T-helper 2 cell treated with Interferon-gamma antibody and Interleukin-4, amounts not matched to agents 5 μg/mL and 100 μg/mL, for 36 hours (primary cell): ENCODE data around the gene SPATA31C1.
"Not testable (repeated sequence)": the region's sequence is repeated elsewhere in the genome, so short reads cannot be mapped to it uniquely, and the experiment has no call there.

Source experiments
- DNase-seq: peaks from one replicate; pipeline ENCODE4 v3.0.0; 2021; ENCODE audit warnings: low spot score
- H3K27ac Mint-ChIP-seq: one replicate; pipeline ENCODE4 v1.8.0; 2021; ENCODE audit warnings: mild to moderate bottlenecking, mixed read lengths
- H3K27me3 Mint-ChIP-seq: one replicate; pipeline ENCODE4 v1.8.0; 2021; ENCODE audit warnings: low read depth, mixed read lengths
- H3K36me3 Mint-ChIP-seq: one replicate; pipeline ENCODE4 v1.8.0; 2021; ENCODE audit warnings: low read depth, mixed read lengths
- H3K4me1 Mint-ChIP-seq: one replicate; pipeline ENCODE4 v1.8.0; 2021; ENCODE audit warnings: low read depth, mixed read lengths
- H3K4me3 Mint-ChIP-seq: one replicate; pipeline ENCODE4 v1.8.0; 2022; ENCODE audit warnings: mild to moderate bottlenecking, moderate library complexity, mixed read lengths
- H3K9me3 Mint-ChIP-seq: one replicate; pipeline ENCODE4 v1.8.0; 2021; ENCODE audit warnings: mixed read lengths

The SPATA31C1 gene

GRCh38 chr9:87937918-87938317 lies 20.2 kb downstream of the SPATA31C1 start:
- H3K4me3 Mint-ChIP-seq, DNase-seq, H3K27ac Mint-ChIP-seq, H3K36me3 Mint-ChIP-seq, H3K4me1 Mint-ChIP-seq, H3K27me3 Mint-ChIP-seq, H3K9me3 Mint-ChIP-seq: not testable (repeated sequence)

- not testable (repeated sequence) for H3K36me3 Mint-ChIP-seq, H3K27me3 Mint-ChIP-seq, H3K4me1 Mint-ChIP-seq, H3K9me3 Mint-ChIP-seq, H3K27ac Mint-ChIP-seq, DNase-seq, H3K4me3 Mint-ChIP-seq
Measured at GRCh38 chr9:87938336-87938735, 20.6 kb downstream of the SPATA31C1 start.

DNA sequence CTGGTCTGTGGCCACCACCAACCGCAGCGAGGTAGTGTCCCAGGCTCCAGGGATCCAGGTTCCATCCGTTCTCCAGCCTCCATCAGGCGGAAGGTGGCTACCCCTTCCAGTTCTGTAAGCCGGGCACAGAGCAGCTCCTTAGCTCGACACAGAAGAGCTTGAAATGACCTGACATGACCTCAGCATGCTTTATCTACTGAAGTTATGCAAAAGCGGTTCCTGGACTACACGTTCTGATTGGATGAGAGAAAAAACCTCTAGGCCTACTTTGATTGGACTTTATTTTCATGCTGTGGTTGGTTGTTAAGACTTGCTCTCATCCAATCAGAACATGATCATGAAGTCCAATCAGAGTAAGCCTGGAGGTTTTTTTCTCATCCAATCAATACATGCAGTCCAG lies 21.3 kb downstream of the SPATA31C1 start:
- H3K4me1 Mint-ChIP-seq, H3K36me3 Mint-ChIP-seq, H3K9me3 Mint-ChIP-seq, H3K27ac Mint-ChIP-seq, H3K4me3 Mint-ChIP-seq, DNase-seq: not testable (repeated sequence)
- H3K27me3 Mint-ChIP-seq: peaks cover 13% of the 10 kb centered on the region

DNA sequence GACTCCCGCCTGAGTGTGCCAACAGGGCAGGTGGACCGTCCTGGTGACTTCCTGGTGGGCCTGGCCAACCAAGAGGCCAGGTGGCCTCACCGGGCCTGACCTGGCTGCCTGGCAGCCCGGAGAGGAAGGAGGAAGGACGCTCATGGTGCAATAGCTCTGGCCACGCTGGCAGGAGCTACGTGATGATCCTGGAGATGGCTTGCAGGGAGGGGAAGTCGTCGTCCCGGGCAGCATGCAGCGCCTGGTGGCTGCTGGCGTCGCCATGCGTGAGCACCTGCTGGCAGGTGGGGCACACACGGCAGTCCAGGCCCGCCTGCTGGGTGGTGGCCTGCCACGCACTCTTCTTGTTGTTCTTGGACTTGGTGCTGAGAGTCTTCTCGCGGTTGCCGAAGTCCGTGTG lies 26.3 kb downstream of the SPATA31C1 start:
- H3K4me1 Mint-ChIP-seq: no peaks in the 10 kb centered on the region
- no peak overlapping the region for H3K27ac Mint-ChIP-seq
- H3K36me3 Mint-ChIP-seq: no peaks in the 10 kb centered on the region
- no peaks in the 10 kb centered on the region for H3K9me3 Mint-ChIP-seq
- H3K4me3 Mint-ChIP-seq: no peak overlapping the region
- H3K27me3 Mint-ChIP-seq: peaks cover 31% of the 10 kb centered on the region
- DNase-seq: no peak

- H3K4me3 Mint-ChIP-seq: no peak overlapping the region
- peaks cover 32% of the 10 kb centered on the region for H3K27me3 Mint-ChIP-seq
- no peak overlapping the region for H3K27ac Mint-ChIP-seq
- H3K4me1 Mint-ChIP-seq: no peaks in the 10 kb centered on the region
- no peak for DNase-seq
- H3K9me3 Mint-ChIP-seq: no peaks in the 10 kb centered on the region
- H3K36me3 Mint-ChIP-seq: no peaks in the 10 kb centered on the region
Measured at GRCh38 chr9:87944682-87945081, 26.9 kb downstream of the SPATA31C1 start.

- H3K27me3 Mint-ChIP-seq: peaks cover 33% of the 10 kb centered on the region
- DNase-seq: no peak
- no peak overlapping the region for H3K27ac Mint-ChIP-seq
- H3K9me3 Mint-ChIP-seq: peaks cover 7% of the 10 kb centered on the region
- no peaks in the 10 kb centered on the region for H3K36me3 Mint-ChIP-seq
- peaks cover 7% of the 10 kb centered on the region for H3K4me1 Mint-ChIP-seq
- H3K4me3 Mint-ChIP-seq: no peak overlapping the region
Measured at GRCh38 chr9:87950296-87950695, 32.5 kb downstream of the SPATA31C1 start.

DNA sequence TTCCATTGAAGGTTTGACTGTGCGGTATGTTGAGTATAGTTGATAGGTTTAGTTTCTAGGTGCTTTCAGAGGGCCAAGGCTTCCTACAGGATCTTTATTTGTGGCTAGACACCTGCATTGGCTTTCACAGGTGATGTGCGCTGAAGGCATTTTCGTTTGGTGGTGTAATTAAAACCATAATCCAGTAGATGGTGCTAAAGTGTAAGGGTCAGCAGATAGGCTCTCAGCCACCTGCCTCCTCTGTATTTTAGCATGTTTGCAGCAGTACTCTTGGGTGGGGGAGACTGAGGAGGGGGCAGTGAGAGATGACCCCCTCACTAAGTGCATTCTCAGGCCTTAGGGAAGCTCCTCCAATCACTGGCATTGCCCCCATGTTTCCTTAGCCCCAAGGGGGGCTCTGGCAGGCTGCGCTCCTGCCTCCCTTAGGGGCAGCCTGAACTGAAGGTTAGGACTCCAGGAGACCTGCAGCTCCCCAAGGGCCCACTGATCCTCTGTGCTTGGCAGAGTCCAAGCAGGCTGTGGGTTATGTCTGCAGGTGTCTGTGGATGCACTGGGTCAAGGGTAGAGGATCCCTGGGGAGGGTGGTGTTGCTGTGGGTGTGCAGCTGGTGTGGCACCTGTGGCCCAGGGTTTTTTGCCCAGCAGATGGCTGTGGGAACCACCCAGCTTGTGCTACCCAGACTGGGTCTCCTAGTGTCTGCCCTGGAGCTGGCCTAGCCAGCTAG lies 33.2 kb downstream of the SPATA31C1 start:
- no peak for DNase-seq
- Mint-ChIP-seq H3K4me3 (no peak overlapping the region), H3K4me1 (peaks cover 10% of the 10 kb centered on the region), H3K36me3 (no peaks in the 10 kb centered on the region), H3K27ac (no peak overlapping the region), H3K9me3 (peaks cover 7% of the 10 kb centered on the region), H3K27me3 (peaks cover 33% of the 10 kb centered on the region)

GRCh38 chr9:87954230-87954629 lies 36.5 kb downstream of the SPATA31C1 start:
- H3K36me3 Mint-ChIP-seq: no peaks in the 10 kb centered on the region
- peaks cover 25% of the 10 kb centered on the region for H3K27me3 Mint-ChIP-seq
- H3K9me3 Mint-ChIP-seq: peaks cover 7% of the 10 kb centered on the region
- H3K4me1 Mint-ChIP-seq: peaks cover 13% of the 10 kb centered on the region
- no peak overlapping the region for H3K4me3 Mint-ChIP-seq
- H3K27ac Mint-ChIP-seq: no peak overlapping the region
- DNase-seq: no peak

DNA sequence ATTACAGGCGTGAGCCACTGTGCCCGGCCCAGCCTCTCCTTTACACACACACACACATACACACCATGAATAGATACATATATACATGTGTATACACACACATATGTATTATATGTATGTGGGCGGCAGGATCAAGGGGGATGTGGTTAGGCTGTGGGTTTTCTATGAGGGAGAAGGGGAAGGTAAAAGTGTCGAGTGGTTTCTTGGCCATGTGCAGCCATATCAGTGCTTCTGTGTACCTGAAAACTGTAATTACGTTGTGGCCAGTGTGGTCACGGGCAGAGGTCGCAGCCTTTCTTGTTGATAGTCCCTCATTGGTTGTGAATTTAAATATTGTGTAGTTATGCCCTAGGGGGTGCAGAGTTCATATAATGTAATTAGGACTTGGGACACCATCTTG lies 40.1 kb downstream of the SPATA31C1 start:
- Mint-ChIP-seq H3K4me3 (no peak overlapping the region), H3K4me1 (peaks cover 13% of the 10 kb centered on the region), H3K36me3 (no peaks in the 10 kb centered on the region), H3K9me3 (no peaks in the 10 kb centered on the region), H3K27me3 (peaks cover 35% of the 10 kb centered on the region), H3K27ac (no peak overlapping the region)
- no peak for DNase-seq

DNA sequence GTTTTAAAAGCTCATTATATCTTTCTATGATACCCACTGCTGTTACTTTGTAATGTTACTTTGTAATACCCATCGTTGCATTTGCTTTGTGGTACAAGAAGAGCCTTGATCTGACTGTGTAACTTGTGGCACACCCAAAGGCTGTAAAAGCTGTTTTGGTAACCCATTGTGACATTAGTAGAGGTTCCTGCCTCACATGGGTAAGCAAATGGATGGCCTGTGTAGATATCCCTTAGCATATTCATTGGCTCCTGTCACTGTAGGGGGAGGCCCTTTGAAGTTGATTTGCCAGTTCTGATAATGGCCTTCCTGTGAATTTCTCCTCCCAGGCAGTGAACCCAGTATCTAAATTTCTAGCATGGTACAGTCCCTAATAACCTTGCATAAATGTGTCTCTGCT lies 40.8 kb downstream of the SPATA31C1 start:
- H3K9me3 Mint-ChIP-seq: no peaks in the 10 kb centered on the region
- H3K27ac Mint-ChIP-seq: no peak overlapping the region
- H3K36me3 Mint-ChIP-seq: no peaks in the 10 kb centered on the region
- peaks cover 35% of the 10 kb centered on the region for H3K27me3 Mint-ChIP-seq
- peaks cover 13% of the 10 kb centered on the region for H3K4me1 Mint-ChIP-seq
- DNase-seq: no peak
- H3K4me3 Mint-ChIP-seq: no peak overlapping the region

- DNase-seq: no peak
- no peak overlapping the region for H3K4me3 Mint-ChIP-seq
Measured at GRCh38 chr9:87959916-87960581, 42.3 kb downstream of the SPATA31C1 start.

DNA sequence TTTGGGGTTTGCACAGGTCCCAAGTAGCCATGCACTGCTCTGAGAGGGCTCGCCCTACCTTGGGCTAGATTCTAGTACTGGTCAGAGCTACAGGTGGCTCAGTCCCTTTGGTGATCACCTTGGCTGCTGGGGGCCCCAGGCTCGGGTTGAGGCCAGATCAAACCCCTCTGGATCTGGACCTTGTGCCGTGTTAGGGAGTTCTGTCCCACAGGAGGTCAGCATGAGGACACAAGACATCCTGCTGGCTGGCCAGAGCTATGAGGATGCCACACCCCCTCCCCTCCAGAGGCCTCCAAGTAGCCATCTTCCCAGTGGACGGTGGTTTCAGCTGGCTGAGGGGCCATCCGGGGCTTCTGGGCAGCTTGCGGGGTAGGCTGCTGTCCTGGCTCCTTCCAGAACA lies 46.0 kb downstream of the SPATA31C1 start:
- no peaks in the 10 kb centered on the region for H3K9me3 Mint-ChIP-seq
- H3K4me3 Mint-ChIP-seq: no peak overlapping the region
- no peak overlapping the region for H3K27ac Mint-ChIP-seq
- no peaks in the 10 kb centered on the region for H3K4me1 Mint-ChIP-seq
- no peaks in the 10 kb centered on the region for H3K36me3 Mint-ChIP-seq
- H3K27me3 Mint-ChIP-seq: peaks cover 17% of the 10 kb centered on the region
- DNase-seq: no peak

More at GRCh38 chr9:87959916-87960581, 42.3 kb downstream of the SPATA31C1 start:
- Mint-ChIP-seq H3K36me3 (no peaks in the 10 kb centered on the region), H3K4me1 (peaks cover 7% of the 10 kb centered on the region), H3K27me3 (peaks cover 28% of the 10 kb centered on the region), H3K27ac (no peak overlapping the region), H3K9me3 (no peaks in the 10 kb centered on the region)

GRCh38 chr9:87964826-87965225 lies 47.1 kb downstream of the SPATA31C1 start:
- Mint-ChIP-seq H3K4me3 (no peak overlapping the region), H3K27ac (no peak overlapping the region), H3K27me3 (peaks cover 11% of the 10 kb centered on the region), H3K4me1 (no peaks in the 10 kb centered on the region), H3K9me3 (no peaks in the 10 kb centered on the region), H3K36me3 (no peaks in the 10 kb centered on the region)
- no peak for DNase-seq

DNA sequence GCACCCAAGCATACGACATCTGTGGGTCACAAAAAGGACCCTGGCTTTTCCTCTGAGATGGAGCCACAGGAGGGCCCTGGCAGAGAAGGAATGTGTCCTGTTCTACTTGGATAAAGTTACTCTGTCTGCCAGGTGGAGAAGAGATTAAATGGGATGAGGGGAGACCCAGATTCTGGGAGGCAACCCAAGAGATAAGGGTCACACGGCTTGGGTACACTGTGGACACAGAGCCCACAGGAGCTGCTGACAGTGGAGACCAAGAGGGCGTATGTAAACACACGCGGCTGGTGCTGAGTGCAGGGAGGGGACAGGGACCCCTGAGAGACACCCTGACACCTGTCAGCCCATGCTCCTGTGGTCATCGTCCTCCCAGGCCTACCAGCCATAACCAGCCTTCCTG lies 50.4 kb downstream of the SPATA31C1 start:
- no peaks in the 10 kb centered on the region for H3K9me3 Mint-ChIP-seq
- no peak overlapping the region for H3K4me3 Mint-ChIP-seq
- H3K4me1 Mint-ChIP-seq: no peaks in the 10 kb centered on the region
- DNase-seq: no peak
- H3K27me3 Mint-ChIP-seq: no peaks in the 10 kb centered on the region
- no peaks in the 10 kb centered on the region for H3K36me3 Mint-ChIP-seq
- H3K27ac Mint-ChIP-seq: no peak overlapping the region

DNA sequence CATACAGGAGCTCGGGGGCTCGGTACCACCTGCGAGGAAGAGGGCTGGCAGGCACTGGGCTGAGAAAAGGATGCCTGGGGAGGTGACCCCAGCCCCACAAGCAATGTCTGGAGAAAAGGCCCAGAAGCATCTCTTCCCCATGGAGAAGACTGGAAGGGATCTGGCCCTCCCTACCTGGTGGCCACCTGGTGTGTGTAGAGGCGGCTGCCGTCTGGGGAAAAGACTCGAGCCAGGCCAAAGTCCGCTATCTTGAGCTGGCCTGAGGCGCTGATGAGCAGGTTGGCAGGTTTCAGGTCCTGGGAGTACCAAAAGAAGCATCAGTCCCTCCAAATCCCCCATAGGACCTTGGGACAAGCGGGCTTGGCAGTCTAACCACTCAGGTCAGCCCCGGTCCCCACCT lies 52.8 kb downstream of the SPATA31C1 start:
- no peaks in the 10 kb centered on the region for H3K9me3 Mint-ChIP-seq
- H3K4me3 Mint-ChIP-seq: no peak overlapping the region
- peaks cover 11% of the 10 kb centered on the region for H3K4me1 Mint-ChIP-seq
- no peaks in the 10 kb centered on the region for H3K36me3 Mint-ChIP-seq
- no peak for DNase-seq
- peaks cover 3% of the 10 kb centered on the region for H3K27me3 Mint-ChIP-seq
- H3K27ac Mint-ChIP-seq: no peak overlapping the region
